Urinary bladder (tissue), 4 donors: ENCODE measurements around the gene CDS2. TPM values are rescaled to one million over a fixed set of nuclear protein-coding genes. Genes with fewer than 3 reads are reported as not detected.

ENCODE experiments used
- DNase-seq: peaks from one replicate; pipeline ENCODE4 v3.0.0-alpha.2; 2015; ENCODE audit errors: extremely low spot score
- H3K27ac ChIP-seq: one replicate; pipeline ENCODE4 v1.5.1; 2013; ENCODE audit warnings: low read depth, mild to moderate bottlenecking, moderate library complexity
- H3K36me3 ChIP-seq: one replicate; pipeline ENCODE4 v1.6.1; 2013; ENCODE audit warnings: mild to moderate bottlenecking, moderate library complexity; ENCODE audit not compliant: insufficient read depth
- H3K4me1 ChIP-seq: one replicate; pipeline ENCODE4 v1.6.1; 2013; ENCODE audit warnings: mild to moderate bottlenecking, moderate library complexity; ENCODE audit not compliant: insufficient read depth
- H3K4me3 ChIP-seq: one replicate; pipeline ENCODE4 v1.5.1; 2013; ENCODE audit warnings: low read depth, low read length
- WGBS: extraction: QIAGEN DNeasy Blood & Tissue Kit; methylation state at CpG from one replicate; pipeline ENCODE4 v1.1.7; 2013; 5-methylcytosine and 5-hydroxymethylcytosine counted together
- polyA plus RNA-seq: library from polyadenylated mRNA; stranded (reverse); fragments of 200-250 nt; gene quantifications from one replicate; pipeline ENCODE4 v1.2.3, GENCODE V29; 2013
- total RNA-seq: library from RNA; depleted of rRNA; stranded (reverse); fragments of >200 nt; gene quantifications from one replicate; pipeline ENCODE4 v1.2.3, GENCODE V29; 2014
- donor health status: healthy with polysubstance abuse.
- donor health status: healthy.

CDS2 gene
- total and polyA plus RNA-seq, 2 donors, result 22.1 to 36.9 TPM

DNA sequence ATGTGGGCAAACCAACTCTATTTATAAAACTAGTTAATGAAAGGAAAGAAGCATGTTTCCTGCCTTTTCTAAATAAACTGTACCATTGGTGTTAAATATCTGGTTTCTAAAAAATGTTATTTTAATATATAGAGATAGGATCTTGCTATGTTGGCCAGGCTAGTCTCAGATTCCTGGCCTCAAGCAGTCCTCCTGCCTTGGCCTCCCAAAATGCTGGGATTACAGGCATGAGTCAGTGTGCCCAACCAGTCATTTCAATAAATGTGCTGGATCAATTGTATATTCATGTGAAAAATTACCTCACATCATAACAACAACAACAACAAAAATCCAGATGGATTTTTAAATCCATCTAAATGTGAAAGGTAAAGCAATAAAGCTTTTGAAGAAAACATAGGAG, 80.3 kb downstream of the CDS2 start:
- Histone ChIP-seq H3K4me1 (no peaks in the 10 kb centered on the region), H3K36me3 (no peaks in the 10 kb centered on the region), H3K27ac (no peak overlapping the region), H3K4me3 (no peak overlapping the region)
- DNase-seq, result no peak

DNA sequence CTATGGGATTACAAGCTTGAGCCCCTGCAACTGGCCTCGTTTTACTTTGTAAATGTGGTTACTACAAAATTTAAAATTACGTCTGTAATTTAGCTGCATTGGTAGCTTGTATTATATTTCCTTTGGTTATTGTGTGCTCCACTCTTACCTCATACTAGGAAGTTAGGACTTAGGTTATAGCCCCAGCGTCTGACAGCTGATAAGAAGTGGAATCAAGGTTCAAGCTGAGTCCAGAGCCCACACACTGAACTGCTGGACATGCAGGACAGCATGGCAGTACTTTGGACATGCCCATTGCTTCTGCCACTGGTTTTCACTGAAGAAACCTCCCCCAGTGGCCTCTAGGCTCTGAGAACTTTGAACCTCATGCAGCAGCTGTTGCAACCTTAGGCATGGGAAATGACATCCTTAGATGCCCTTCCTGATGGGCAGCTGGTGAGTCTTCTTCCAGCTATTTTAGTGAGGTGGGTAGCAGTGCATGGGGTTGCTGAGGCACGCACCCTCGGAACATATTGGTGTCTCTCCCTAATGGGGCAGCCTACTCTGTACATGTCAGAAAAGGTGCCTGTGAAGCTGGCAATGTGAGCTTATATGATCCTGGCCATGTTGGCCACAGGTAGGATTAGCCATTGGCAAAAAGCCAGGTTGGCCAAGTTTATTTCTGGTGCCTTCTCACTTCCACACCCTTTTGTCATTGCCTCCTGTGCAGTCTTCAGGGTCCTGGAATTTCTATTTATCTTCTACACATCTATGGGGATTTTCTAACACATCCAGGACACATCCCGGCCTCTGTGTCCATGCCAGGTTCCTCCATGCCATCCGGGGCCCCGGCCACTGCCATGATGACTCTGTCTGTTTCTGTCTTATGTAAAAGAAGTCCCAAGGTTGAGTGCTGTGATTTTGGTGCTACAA, 85.3 kb downstream of the CDS2 start:
- WGBS, result 93% methylated on average over 8 of the region's 8 CpGs
- no peak for DNase-seq
- Histone ChIP-seq H3K27ac (no peak overlapping the region), H3K4me1 (no peaks in the 10 kb centered on the region), H3K4me3 (no peak overlapping the region), H3K36me3 (no peaks in the 10 kb centered on the region)

DNA sequence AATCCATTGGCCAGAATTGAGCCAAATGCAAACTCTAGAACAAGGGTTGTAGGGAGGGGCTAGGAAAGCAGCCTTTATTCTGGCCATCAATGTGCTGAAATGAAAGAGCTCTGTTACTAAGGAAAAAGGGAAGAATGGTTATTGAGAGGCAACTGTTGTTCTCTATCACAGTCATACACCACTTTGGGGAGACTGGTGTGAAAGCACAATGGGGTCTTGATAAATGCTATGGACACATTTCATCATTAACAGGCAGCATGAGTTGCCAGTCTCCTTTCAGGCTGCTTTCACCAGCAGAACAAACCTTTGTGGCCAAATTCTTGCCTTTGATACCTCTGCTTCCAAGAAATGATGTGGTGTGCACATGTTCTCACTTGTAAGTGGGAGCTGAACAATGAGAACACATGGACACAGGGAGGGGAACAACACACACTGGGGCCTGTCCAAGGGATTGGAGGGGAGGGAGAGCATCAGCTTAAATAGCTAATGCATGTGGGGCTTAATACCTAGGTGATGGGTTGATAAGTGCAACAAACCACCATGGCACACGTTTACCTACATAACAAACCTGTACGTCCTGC, 86.2 kb downstream of the CDS2 start:
- no peak for DNase-seq
- Histone ChIP-seq H3K36me3 (no peaks in the 10 kb centered on the region), H3K4me1 (no peaks in the 10 kb centered on the region), H3K4me3 (no peak overlapping the region), H3K27ac (no peak overlapping the region)
- 79% methylated on average over 2 of the region's 2 CpGs for WGBS

DNA sequence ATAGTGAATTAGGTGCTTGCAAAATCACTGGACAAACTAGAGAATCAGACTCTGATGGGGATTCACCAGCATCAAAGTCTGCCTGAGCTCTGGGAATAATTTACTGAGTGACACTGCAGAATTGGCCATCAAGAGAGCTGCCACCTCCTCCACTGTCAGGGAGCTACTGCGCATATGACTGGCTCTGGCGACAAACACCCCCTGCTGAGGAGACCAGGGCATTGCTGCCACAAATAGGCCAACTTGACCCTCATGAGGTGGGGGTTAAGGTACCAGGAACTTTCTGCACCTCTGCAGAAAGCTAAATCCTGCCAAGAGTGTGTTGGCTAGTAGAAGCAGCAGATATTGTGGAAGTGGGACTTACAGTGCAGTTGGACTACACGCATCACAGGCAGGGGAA, 88.0 kb downstream of the CDS2 start:
- DNase-seq, result no peak
- H3K4me1 ChIP-seq, result no peaks in the 10 kb centered on the region
- 83% methylated on average over 3 of the region's 3 CpGs for WGBS
- H3K27ac ChIP-seq, result no peak overlapping the region
- H3K36me3 ChIP-seq, result no peaks in the 10 kb centered on the region
- H3K4me3 ChIP-seq, result no peak overlapping the region

DNA sequence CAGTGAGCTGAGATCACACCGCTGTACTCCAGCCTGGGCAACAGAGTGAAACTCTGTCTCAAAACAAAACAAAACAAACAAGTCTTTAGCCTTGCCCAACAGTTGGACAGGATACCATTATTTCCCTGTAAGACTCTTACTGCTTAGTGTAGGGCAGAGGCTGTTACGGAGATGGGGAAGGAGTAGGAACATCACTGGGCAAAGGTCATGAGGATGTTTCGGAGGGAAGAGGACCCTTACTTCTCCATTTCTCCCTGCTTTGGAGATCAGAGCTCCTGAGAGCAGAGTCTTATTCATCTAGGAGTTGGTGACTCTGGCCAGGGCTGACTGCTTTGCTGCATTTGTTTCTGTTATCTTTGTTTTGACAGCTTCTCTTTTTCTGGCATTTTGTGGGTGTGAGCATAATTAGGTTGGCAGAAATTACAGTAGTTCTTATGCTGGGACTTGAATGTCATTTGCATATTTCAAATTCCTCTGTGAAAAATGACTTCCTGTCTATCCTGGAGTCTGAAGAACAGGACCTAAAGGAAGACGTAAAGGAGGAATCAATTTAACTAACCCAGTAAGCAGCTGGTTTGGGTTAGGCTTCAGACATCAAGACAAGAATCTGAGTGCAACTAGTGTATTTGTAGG, 89.0 kb downstream of the CDS2 start:
- no peaks in the 10 kb centered on the region for H3K4me1 ChIP-seq
- DNase-seq, result no peak
- H3K4me3 ChIP-seq, result no peak overlapping the region
- no peak overlapping the region for H3K27ac ChIP-seq
- no peaks in the 10 kb centered on the region for H3K36me3 ChIP-seq
- WGBS, result 66% methylated on average over 4 of the region's 4 CpGs

DNA sequence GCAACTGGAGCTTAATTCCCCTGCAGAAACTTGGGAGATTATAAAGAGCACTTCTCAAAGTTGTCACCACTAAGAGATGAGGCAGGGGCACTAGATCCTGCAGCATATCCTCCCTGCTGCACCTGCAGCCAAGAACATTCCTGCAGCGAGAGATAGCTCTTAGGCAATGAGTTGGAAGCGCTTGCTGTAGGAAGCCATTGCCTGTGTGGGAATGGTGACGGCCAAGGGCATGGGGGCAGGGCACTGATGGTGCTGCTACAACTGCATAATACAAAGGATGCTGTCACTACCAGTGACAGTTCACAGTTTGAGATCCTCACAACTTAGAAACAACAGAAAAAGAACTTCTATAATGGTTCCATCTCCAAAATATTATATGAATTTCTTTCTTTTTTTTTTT, 89.9 kb downstream of the CDS2 start:
- Histone ChIP-seq H3K27ac (no peak overlapping the region), H3K4me3 (no peak overlapping the region), H3K36me3 (no peaks in the 10 kb centered on the region), H3K4me1 (no peaks in the 10 kb centered on the region)
- DNase-seq, result no peak
- WGBS, result 81% methylated on average over 3 of the region's 3 CpGs

DNA sequence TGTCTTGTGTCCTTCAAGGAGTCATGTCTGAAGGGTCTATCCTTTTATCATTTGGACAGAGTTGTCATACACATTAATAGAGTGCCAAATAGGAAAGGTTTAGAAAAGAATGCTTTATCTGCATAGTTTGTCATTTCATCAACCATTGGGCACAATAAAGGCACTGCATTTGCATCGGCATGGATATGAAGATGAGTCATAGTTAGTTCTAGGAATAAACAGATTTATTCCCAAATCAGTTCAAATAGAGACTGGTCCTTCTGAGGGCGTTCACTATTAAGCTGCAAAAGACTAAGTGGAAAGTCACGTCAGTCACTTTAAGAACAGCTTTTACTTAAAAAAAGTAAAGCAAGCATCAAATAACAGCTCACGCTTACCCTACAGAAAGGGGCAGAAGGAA, 90.8 kb downstream of the CDS2 start:
- H3K36me3 ChIP-seq, result no peaks in the 10 kb centered on the region
- no peak for DNase-seq
- H3K4me1 ChIP-seq, result no peaks in the 10 kb centered on the region
- H3K27ac ChIP-seq, result no peak overlapping the region
- no peak overlapping the region for H3K4me3 ChIP-seq
- 85% methylated on average over 4 of the region's 4 CpGs for WGBS

DNA sequence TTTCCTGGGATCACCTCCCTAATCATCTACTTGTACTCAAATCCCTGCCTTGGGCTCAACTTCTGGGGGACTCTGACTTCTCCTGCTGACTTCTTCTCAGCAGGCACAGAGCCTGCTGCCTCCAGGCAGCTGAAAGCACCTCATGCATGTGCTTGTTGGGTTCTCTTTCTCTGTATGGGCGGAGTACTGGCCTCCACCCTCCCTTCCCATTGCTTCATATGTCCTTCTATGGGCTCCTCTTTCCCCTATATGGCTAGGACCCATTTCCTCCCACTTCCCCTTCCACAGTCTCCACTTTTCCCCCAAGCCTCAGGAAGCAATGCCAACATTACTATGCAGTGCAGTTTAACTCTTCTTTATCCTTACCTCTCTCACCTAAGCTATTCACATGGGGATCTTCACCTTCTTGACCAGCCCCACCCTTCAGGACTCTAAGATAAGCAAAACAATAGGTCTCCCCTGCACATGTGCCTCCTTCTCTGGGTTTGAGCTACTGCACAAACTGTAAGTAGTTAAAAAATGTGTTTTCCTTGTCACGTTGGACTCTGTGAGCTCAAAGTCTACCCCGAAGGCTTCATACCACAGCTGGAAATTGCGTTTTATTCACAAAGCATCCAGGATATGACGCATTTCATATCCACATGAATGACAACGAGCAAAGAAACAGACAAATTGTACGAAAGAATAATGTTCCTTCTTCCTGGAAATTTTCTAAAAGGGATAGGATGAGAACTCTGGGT, 93.7 kb downstream of the CDS2 start:
- Histone ChIP-seq H3K27ac (no peak overlapping the region), H3K4me3 (no peak overlapping the region), H3K4me1 (no peaks in the 10 kb centered on the region), H3K36me3 (no peaks in the 10 kb centered on the region)
- DNase-seq, result no peak
- WGBS, result 79% methylated on average over 7 of the region's 7 CpGs

DNA sequence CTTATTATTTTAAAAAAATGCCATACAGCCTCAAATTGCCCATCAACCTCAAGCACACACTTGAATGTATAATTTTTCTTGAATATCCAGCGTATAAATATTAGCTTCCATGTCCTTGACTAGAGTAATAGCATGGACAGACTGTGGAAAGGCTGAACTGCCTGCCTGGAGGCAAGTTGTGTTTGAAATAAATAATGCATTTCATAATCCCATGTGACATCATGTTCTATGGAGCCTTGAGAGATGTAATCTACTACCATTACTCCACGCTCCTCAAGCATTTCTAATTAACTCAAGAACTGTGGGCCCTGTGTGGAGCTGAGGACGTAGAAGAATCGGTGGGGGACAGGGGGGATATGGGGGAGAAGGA, 94.2 kb downstream of the CDS2 start:
- Histone ChIP-seq H3K4me3 (no peak overlapping the region), H3K4me1 (no peaks in the 10 kb centered on the region), H3K27ac (no peak overlapping the region), H3K36me3 (no peaks in the 10 kb centered on the region)
- no peak for DNase-seq
- WGBS, result 85% methylated on average over 4 of the region's 4 CpGs

DNA sequence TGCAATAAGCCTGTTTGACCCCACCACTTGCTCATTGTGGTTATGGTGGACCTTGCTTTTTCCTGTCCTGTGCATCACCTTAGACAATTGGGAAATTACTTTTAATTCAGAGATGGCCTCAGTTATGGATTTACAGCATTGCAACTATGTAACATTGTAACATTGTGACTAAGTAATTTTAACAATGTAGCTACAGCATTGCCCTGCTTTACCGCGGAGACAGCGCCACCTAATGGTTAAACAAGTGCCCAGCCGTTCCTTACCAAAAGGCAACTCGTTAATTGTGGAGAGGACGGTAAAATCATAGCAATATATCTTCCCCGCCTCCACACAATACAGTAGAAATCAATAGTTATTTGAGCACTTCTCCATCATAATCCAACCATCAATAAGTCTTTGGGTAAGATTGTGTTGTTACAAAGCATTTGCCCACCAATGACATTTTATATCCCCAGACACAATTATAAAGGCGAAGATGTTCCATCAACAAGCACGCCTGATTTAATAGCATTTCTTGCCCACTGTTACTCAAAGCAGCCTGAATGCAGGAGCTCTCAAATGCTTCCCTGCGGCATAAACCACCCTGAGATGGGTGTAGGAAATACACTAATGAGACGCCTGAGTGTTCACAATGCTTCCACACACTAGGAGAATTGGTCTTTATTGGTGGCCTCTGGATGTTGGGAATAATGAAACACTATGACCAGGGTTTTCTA, 96.3 kb downstream of the CDS2 start:
- DNase-seq, result no peak
- no peaks in the 10 kb centered on the region for H3K4me1 ChIP-seq
- 36% methylated on average over 11 of the region's 11 CpGs for WGBS
- H3K36me3 ChIP-seq, result no peaks in the 10 kb centered on the region
- H3K27ac ChIP-seq, result no peak overlapping the region
- no peak overlapping the region for H3K4me3 ChIP-seq

DNA sequence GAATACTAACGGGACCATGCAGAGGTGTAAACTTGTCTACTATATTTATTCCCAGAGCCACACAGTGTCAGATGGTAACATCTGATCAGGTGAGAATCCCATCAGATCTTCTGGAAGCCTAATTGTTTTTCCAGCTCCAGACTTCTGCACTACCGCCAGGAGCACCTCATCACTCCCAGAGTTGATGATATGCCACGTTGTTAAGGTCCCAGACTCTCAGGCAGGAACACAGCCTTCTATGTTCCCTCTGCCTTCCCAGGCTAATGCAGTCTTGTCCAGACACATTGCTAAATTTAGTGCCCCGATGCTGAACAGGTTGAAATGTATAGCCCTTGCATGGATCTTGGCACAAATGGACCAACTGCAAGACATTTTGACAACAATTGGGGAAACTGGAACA, 103.7 kb downstream of the CDS2 start:
- Histone ChIP-seq H3K4me3 (no peak overlapping the region), H3K4me1 (no peaks in the 10 kb centered on the region), H3K36me3 (no peaks in the 10 kb centered on the region), H3K27ac (no peak overlapping the region)
- 66% methylated on average over 4 of the region's 4 CpGs for WGBS
- DNase-seq, result no peak

DNA sequence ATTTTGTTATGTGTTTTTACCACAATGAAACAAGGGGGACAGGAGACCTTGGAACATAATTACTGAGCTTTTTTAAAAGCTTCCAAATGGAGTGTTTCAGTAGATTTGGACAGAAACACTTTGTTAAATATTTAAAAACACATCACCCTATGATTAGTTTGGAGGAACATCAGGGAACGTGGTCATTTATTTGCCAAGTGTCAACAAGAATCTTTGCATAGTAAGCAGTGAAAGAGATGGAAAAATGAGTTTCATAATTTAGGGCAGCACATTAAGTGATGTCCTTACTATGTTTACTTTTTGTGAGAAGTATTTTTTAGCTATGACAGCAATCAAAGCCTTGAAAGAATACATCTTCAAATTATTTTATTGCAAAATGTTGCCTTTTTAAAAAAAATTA, 107.3 kb downstream of the CDS2 start:
- 46% methylated on average over 1 of the region's 1 CpG for WGBS
- Histone ChIP-seq H3K36me3 (no peaks in the 10 kb centered on the region), H3K27ac (no peak overlapping the region), H3K4me1 (no peaks in the 10 kb centered on the region), H3K4me3 (no peak overlapping the region)
- DNase-seq, result no peak

DNA sequence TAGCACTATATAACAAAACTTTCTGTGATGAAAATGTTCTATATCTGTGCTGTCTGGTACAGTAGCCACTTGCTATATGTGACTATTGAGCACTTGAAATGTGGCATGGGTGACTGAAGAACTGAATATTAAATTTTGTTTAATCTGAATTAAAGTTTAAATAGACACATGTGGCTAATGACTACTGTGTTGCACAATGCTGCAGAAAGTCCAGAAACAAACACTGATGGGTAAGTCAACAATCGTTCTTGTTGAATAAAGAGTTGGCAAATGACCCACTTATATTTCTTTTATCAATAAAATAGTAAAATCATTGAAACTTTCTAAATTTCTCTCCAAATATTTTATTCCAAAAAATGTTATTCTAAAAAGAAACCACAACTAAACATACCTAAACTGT, 108.2 kb downstream of the CDS2 start:
- H3K4me1 ChIP-seq, result no peaks in the 10 kb centered on the region
- H3K36me3 ChIP-seq, result no peaks in the 10 kb centered on the region
- no peak overlapping the region for H3K4me3 ChIP-seq
- DNase-seq, result no peak
- no peak overlapping the region for H3K27ac ChIP-seq
- 75% methylated on average over 1 of the region's 1 CpG for WGBS
